Kidney capillary endothelial cell (primary cell): ENCODE data around the gene NEU4.
"Not testable (repeated sequence)": the region's sequence is repeated elsewhere in the genome, so short reads cannot be mapped to it uniquely, and the experiment has no call there.

Experiments
- DNase-seq: peaks from one replicate; pipeline ENCODE4 v3.0.0-alpha.2; 2018; ENCODE audit warnings: low spot score

Gene NEU4

DNA sequence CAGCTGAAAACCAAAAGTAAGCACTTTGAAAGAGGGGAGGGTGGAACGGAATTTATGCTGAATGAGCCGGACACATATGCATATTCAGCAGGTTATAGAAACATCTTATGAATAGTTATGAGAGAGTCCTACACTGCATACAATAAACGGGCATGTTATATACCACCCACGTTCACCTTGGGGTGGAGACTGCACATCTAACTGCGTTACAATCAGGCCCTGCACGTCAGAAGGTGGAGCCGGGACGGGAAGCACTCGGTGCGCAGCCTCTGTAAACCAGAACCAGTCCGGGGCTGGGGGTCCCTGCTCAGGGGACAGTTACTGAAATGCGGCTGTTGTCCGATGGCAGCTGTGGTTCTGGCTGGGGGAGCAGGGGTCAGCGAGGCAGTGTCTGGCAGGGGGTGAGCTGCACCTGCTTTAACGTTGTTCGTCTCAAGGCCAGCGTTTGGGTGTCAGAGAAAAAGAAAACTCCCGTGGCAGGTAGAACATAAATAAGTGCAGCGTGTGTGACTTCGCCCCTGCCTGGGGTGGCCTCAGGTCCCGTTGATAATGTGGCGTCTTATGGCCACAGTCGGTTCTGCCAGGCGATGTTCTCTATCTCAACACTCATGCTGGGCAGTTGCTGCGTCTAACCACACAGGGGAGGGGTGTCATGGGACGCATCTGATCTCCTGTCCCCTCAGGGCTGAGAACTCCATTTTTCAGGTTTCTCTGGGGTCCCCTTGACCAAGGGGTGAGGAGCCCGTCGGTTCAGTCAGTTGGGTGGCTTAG, 24.9 kb downstream of the NEU4 start:
- DNase-seq: not testable (repeated sequence)

DNA sequence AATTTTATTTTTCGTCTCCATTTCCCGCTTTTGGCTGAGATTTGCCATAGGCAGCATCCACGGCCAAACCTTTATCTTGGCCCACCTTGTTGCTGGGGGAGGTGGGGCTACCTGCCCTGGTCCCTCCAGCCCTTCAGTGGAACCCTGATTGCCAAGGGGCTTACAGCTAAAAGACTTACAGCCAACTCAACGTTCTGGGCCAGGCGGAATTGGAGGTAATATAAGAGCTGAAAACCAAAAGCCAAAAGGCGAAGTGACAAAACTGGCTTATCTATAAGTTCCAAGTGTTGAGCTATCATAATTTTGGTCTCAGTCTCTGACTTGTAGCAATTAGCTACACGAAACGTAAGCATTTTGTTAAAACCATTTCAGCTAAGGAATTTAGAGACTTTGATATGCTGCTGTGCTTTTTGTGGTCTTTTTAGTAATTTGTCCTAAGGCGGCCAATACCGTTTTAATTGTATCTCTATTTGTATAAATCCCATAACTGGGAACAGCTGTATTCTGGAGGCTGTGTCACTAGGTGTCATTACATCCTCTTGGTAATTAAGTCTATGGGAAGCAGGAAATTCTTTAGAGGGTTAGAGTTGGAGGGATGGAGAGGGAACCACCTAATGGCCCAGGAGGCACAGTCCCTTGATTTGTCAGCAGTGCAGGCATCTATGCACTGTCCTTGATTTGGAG, 25.7 kb downstream of the NEU4 start:
- DNase-seq: no peak

DNA sequence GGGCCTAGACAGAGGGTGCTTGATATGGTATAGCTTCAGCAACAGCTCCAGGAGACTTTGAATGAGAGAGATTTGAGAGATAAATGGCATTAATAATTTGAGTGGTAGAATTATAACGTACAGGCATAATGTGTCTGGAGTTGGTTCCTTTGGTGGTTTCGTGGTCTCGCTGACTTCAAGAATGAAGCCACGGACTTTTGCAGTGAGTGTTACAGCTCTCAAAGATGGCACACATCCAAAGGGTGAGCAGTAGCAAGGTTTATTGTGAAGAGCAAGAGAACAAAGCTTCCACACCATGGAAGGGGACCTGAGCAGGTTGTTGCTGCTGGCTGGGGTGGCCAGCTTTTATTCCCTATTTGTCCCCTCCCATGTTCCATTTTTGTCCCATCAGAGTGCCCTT, 26.6 kb downstream of the NEU4 start:
- DNase-seq: no peak

DNA sequence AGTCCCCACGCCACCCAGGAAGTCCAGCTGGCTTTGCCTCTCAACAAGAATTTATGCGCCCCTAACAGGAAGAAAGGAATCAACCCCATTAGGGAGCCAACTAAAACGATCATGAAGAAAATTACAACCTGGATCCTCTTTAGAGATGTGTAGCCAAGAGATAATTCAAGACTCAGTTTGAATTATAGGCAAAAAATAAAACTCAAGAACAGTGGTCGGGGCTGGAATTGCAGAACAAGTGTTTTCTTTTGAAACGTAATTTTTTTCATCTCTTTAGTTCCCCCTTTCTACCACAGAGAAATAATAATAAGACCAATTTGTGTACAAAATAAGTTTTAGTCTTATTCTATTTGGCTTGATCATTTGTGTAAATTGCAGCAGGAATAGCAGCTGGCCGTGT, 27.3 kb downstream of the NEU4 start:
- no peak for DNase-seq

DNA sequence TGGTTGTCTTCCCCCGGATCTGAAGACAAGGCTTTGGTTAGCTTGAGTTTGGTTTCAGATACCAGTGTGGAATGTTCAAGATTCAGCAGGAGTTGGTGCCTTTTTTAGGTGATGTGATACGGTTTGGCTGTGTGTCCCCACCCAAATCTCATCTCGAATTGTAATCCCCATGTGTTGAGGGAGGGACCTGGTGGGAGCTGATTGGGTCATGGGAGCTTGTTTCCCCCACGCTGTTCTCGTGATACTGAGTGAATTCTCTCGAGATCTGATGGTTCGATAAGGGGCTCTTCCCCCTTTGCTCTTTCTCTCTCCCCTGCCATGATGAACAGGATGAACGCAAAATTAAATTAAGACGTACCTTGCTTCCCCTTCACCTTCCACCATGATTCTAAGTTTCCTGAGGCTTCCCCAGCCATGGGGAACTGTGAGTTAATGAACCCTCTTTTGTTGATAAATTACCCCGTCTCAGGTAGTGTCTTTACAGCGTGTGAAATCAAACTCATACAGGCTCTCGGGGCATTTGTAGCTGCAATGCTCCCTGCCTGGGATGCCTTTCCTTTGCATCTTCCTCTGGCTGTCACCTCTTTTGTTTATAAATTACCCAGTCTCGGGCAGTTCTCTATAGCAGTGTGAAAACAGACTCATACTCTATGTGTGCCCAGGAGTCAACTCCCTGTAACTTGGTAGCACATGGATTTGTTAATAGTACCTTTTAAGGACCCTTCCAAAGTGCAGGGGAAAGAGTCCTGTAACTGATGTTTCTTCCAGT, 28.4 kb downstream of the NEU4 start:
- no peak for DNase-seq

DNA sequence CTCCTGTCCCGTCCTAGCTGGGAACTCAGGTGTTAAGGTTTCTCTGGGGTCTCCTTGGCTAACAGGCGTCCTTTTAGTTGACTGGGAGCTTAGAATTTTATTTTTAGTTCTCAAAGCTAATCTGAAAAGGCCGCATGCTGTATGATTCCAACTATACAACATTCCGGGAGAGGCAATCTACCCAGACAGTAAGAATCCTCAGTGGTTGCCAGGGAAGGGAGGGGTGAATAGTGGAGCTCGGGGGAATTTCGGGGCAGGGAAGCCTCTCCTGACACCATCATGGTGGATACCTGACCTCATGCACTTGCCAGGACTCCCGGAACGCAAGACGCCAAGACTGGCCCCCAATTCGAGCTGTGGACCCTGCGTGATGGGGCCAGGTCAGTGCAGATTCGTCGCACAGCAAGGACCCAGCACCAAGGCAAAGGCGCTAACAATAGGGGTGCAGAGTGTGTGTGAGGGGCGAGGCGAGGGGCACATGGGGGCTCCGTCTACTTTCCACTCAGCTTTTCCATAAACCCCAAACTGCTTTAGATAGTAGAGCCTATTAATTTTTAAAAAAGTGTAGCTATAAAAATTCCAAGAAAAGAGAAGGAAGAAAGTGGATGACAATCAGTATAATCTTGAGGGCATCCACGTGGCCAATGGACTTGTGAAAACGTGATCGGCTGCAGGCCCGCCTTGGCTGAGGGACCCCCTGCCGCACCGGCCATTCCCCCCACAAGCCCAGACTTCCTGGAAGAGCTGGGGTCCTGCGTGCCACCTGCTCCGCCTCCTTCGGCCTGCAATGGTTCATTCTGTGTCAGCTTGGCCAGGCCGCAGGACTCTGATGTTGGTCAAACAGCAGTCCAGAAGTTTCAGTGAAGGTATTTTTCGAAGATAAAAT, 32.4 kb downstream of the NEU4 start:
- no peak for DNase-seq

DNA sequence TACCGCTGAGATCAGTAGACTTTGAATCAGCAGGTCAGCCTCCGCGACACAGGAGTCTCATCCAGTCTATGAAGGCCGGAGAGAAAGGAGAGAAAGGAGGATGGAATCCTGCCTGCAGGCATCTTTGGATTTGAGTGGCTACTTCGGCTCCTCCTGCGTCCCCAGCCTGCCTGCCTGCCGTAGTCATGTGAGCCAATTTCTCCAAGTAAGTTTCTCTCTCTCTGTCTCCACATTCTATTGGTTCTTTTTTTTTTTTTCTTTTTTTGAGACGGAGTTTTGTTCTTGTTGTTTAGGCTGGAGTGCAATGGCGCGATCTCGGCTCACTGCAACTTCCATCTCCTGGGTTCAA, 33.0 kb downstream of the NEU4 start:
- no peak for DNase-seq

DNA sequence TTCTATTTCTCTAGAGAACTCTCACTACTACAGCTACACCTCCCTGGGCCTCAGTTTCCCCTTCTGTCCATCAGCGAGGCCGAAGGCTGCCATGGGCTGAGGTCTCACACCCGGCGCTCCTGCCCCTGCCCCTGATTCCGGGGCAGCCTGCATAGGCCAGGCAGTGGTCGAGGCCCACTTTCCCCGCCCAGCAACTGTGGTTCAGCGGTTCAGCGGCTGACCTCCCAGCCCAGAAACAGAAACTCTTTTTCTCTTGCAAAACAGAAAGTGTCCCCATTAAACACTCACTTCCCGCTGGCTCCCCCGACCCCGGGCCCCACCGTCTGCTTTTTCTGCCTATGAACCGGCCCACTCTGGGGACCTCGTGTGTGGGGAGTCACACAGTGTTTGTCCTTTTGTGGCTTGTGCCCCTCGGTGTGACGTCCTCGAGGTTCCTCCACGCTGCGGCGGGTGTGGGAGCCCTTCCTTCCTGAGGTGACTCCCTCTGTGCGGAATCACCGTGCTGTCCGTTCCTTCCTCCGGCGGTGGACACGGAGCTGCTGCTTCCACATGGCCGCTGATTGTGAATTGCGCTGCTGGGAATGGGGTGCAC, 33.7 kb downstream of the NEU4 start:
- peak; percentile 10 for DNase-seq

DNA sequence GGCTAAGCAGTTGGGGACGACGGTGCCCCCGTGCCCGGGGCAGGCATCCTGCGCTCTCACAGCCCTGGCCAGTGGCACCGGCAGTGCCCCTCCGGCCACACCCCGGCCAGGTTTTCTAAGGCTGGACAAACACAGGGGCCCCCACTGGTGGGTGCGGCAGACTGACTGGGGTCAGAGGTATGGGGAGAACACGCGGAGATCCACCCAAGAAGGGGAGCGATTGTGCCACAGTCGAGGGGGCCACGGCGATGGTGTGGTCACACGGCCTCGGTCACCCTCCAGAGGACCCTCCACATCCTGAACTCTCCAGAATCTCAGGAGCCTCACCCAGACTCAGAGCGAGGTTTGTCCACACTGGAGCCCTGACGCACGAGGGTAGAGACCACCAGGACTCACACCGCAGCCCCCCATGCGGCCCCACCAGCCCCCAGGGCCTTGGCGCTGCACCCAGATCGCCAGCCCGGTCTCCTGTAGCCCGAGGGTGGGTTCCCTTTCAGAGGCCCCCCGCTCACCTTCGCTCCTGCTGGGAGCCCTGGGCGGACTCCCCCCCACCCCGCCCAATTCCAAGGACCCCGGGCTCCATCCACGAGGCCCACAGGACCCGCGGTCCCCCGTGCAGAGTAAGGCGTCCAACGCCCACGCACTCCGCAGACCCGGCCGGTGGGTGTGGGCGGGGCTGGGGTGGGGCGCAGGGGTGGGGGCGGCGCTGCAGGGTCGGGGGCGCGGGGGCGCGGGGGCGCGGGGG, 34.5 kb downstream of the NEU4 start:
- no peak for DNase-seq

DNA sequence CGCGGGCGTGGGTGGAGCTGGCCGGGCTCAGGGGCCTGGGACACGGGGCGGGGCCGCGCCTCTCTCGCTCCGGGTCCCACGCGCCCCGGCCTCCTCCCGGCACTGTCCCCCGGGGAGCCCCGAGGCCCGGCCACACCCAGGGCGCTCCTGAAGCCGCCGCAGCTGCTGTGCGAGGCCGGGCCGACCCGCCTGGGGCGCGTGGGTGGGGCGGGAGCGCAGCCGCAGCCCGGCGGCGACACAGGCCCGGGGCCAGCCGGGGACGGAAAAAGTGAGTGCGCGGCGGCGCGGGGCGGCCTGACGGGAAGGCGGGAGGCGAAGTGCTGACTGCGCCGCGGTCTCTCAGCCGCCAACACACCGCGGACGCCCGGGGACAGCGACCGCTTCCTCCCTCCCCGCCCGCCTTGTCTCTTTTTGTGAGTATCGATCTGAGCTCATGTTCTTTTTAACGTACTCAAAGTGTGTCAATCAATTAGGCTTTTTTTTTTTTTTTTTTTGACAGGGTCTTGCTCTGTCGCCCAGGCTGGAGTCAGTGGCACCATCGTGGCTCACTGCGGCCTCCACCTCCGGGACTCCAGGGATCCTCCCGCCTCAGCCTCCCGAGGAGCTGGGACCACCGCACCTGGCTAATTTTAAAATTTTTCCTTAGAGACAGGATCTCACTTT, 35.2 kb downstream of the NEU4 start:
- peak; percentile 38 for DNase-seq

DNA sequence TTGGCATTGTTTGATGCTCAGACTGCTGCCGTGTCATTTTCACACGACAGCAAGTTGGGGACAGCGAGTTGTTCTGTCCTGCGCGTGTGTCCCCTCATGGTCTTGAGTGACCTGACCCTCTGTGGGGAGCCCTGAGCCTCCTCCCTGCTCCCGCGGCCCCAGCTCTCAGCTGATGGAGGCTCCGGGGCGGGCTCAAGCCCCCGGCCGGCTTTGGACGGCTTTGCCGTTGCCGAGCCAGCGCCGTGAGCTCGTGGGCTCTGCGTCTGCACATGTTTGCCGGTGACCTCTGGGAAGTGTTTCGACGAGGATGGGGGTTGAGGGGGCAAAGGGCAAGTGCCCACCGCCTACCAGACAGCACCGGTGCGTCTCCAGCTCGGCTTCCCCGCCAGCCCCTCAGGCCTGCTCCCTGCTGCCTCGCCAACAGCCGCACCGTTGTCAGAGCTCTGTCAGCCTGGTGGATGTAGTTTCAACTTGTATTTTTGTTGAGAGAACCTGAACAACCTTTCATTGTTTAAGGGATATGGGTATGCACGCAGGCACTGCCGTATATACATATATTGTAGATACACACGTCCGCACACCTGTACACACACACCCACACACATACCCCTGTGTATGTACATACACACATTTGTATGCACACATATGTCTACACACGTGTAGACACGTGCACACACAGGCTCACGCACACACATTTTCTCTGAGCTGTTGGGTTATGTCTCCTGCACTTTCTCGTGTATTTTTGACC, 36.0 kb downstream of the NEU4 start:
- DNase-seq: no peak

DNA sequence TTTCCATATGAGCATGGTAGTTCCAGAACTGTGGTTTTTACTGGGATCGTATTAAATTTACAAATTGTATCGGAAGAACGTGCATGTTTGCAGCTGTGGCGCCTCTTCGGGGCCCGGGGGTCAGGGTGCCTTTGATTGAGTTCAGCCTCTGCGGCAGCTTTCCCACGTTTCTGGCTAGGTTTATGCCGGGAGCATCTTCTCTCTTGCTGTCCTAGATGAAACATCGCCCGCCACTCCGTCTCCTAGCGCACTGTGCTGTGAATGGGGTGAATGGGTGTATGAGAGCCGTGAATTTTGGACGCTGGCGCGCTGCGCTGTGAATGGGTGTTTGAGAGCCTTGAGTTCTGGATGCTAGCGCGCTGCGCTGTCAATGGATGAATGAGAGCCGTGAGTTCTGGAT, 37.4 kb downstream of the NEU4 start:
- no peak for DNase-seq

DNA sequence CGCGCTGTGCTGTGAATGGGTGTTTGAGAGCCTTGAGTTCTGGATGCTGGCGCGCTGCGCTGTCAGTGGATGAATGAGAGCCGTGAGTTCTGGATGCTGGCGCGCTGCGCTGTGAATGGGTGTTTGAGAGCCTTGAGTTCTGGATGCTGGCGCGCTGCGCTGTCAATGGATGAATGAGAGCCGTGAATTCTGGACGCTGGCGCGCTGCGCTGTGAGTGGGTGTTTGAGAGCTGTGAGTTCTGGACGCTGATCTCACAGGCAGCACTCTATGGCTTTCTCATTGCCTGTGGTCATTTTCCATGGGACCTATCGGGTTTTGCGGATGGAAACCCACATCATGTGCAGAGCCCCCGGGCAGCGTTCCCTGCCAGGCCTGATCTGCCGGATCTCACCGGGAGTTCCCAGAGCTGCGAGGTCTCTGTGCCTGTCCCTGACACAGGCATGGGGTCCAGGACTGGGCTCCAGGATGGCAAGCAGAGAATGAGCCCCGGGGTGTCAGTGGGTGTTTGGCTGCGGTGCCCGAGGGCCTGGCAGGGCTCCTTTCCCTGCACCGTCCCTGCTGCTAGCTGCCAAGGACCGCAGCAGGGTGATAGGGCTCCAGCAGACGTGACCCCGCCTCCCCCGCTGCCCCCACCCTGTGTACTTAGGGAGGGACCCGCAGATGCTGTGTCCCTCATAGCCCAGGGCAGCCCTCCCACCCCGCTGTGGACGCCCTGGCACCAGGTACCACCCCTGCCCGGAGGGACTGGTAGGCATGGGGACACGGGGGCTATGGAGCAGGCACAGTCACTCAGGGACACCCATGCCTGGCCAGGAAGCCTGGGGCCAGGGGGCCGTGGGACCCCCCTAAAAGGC, 40.0 kb downstream of the NEU4 start:
- DNase-seq: no peak

DNA sequence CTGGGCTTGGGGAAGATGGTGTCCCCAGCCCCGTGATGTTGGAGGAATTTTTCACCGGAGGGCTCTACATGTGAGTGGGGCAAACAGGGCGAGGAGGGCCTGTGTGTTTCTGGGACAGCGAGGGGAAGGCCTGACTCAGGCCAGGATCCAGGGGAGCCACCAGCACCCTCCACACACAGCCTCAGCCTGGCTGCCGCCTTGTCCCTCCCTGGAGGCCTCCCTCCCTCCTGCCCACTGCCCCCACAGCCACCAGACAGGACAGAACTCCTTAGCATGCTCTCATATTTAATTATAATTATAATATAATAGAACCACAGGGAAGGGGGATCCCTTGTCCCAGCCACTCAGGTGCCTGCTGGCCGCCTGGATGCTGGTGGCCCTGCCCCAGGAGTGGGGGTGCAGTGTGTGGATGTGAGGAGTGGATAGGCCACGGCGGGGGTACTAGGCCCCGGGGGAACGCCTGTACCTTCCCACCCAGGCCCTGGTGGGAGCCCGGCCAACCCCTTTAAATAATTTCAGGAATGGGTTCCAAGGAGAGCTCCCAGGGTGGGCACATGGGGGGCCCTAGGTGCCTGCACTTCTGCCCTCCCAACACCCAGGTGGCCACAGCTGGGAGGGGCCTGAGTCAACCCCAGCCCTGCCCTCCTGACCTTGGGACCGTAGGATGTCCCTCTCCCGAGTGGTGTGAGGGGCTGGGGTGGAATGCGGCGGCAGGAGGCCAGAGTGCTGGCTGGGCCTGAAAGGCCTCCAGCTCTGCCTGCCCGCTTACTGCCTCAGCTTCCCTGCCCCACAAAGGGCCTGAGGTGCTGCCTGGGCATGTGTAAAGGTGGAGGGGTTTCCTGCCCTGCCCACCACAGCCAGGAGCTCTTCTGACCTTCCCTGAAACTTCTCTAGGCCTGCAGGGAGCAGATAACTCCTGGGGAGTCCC, 40.9 kb downstream of the NEU4 start:
- DNase-seq: no peak

DNA sequence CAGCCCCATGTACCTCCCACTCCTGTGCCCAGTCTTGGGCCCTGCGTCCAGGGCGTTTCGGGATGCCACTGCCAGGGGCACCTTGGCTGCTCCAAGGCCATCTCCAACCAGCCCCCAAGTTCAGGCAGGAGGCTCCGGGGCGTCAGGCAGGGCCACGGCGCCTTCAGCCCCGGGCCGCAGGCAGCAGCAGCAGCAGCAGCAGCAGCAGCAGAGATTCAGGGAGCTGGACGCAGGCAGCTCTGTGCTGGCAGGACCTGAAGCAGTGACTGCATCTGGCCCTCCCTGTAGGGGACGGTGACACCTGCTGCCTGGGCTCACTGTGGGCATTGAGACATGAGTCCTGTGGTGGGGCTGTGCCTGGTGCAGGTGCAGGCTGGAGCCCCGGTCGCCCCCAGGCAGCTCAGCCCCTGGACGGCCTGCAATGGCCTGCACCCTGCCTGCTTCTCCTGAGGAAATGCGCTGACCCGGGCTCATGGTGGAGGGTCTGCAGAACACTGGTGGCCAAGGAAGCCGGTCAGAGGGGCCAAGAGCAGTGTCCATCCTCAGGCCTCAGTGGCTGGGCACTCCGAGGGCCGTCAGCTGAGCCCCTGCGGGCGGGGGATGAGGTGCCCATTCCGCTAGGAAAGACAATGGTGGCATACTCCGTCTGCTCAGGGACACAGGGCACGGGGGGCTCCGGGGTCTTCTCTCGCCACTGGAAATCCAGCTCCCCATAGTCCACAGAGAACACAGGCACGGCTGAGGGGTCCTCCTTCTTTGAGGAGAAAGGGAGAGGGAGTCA, 41.7 kb downstream of the NEU4 start:
- DNase-seq: no peak

DNA sequence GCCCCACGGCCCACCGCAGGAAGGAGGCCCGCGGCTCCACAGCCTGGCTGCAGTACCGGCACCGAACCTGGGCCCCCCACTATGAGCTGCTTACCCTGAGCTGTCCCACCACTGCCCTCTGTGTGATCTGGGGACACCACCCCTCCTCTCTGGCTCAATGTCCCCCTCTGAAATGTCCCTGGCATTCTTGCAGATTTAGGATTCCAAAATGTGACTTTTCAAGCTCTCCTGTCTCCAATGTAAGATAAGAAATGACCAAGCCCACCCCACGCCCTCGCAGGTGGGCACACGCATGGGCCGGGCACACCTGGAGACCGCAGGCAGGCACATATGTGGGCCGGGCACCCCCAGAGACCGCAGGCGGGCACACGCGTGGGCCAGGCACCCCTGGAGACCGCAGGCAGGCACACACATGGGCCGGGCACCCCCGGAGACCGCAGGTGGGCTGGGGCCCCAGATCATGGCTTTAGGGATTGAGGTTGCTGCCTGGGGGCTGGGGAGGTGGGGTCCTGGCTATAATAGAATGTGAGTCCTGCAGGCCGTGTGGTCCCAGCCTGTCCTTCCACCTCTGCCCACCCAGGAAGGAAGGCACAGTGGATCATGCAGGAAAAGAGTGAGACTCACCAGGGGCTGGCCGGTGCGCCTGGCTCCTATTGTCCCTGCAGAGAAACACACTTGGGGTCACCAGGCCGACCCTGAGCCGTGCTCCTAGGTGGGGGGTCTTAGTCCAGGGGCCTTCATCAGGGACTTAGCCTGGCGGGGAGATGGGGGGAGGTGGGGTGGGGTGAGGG, 42.5 kb downstream of the NEU4 start:
- no peak for DNase-seq
